Suppressor macrophage treated with lipopolysaccharide for 1 hour (primary cell): Measurements from ENCODE around the gene CCDC28B.
A peak's percentile ranks its signal among the peaks of the same experiment; 100 is the strongest.

Source experiments
- DNase-seq, 3 donors: peaks; one replicate each; pipeline ENCODE4 v3.0.0-alpha.2; 2020 to 2022

Gene CCDC28B

DNA sequence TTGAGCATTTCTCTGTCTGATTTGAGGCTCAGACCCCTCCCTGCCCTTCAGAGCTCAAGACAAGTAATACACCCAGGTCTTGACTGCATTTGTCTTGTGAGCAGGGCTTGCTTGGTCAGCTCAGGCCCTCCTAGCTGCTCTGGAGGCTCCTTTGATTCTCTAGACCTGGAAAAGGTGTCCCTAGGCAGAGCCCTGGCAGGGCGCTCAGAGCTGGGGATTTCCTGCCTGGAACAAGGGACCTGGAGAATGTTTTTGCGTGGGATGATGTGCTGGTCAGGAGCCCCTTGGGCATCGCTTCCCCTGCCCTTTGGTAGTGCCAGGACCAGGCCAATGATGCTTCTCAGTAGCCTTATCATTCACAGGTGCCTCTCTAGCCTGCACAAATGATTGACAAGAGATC is 4.9 kb upstream of the CCDC28B start:
- DNase-seq, result no peak

DNA sequence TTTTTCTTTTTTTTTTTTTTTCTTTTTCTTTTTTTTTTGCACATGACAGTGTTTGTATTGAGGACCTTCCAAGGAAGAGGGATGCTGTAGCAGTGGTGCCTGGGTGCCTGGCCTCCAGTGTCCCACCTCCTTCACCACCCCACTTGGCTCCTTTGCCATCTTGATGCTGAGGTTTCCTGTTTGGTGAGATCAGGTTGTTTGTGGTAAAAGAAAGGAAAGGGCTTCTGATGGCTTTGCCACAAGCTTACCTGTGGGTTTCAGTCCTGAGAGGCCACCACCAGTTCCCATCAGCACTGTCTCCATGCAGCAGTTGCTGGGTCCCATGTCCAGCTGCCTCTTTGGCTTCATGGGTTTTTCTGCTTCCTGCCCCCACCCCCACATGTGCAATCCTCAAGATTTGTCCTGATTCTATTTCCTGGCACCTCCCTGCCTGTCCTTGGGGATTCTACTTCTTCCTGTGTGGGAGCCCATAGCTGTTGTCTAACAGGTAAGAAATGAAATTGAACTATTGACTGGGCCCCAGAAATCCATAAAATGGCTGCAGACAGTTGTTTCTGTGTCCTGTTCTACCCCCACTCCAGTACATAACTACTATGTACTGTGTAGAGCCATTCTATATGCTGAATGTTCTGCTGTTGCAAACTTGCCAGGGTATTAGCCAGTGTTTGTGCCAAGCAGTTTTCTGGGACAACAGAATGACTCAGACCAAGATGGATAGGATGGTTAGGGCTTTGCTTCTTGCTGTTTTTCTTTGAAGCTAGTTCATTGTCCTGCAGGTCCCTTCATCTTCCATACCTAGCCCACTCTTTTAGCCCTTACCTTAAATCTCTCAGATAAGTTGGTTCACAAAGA is 4.2 kb upstream of the CCDC28B start:
- DNase-seq, result no peak

DNA sequence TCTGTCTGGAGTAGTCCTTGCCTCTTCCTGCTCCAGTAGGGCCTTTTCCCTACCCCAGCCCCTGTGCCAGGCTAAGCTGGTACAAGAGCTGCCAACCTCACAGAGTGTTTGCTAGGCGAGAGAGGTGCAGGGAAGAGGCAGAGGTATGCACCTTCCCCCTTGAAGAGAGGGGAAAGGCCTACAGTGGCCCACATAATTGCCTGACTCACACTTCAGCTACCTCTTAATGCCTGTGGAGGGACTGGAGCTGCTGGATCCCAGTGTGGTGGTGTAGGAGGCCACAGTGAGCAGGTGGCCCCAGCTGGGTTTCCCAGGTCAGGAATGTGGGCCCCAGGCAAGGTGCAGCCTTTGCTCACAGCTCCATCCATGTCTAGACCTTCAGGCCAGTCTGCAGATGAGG is 3.3 kb upstream of the CCDC28B start:
- no peak for DNase-seq

DNA sequence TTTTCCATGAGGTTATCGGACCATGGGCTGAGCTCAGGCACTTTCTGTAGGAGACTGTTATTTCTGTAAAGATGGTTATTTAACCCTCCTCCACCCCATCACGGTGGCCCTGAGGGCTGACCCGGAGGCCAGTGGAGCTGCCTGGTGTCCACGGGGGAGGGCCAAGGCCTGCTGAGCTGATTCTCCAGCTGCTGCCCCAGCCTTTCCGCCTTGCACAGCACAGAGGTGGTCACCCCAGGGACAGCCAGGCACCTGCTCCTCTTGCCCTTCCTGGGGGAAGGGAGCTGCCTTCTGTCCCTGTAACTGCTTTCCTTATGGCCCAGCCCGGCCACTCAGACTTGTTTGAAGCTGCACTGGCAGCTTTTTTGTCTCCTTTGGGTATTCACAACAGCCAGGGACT is 2.6 kb upstream of the CCDC28B start:
- DNase-seq, result no peak

DNA sequence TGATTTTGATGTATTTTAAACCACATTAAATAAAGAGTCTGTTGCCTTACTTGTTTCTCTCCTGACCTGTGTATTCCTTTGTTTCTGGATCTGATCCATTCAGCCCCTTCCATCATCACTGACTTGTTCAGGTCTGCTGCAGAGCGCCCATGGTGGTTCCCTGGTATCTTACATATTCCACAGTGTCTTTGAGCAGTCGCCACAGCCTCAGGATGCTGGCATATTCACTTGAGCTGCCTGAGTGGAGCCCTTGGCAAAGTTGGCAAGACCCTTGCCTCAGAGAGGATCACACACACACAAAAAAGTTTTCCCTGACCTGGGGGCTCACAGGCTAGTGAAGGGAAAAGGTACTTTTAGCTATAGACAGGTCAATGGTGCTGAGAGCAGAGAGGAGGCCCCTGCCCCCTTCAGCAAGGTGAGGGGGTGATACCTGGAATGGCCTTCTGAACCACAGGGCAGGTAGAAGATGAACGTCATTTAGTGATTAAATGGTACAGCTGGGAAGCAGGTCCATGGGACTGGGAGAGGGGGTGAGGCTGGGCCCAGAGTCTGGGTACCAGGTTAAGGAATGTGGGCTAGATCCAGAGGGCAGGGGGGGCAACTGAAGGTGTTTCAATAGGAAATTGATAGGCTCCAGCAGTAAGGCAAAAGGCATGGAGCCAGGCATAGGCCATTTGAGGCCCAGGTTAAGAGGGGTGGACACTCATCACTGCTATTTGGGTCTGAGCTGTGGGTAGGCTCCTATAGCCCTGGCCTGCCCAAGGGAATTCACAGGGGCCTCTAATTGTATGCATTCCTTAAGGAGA is 2.0 kb upstream of the CCDC28B start:
- no peak for DNase-seq

DNA sequence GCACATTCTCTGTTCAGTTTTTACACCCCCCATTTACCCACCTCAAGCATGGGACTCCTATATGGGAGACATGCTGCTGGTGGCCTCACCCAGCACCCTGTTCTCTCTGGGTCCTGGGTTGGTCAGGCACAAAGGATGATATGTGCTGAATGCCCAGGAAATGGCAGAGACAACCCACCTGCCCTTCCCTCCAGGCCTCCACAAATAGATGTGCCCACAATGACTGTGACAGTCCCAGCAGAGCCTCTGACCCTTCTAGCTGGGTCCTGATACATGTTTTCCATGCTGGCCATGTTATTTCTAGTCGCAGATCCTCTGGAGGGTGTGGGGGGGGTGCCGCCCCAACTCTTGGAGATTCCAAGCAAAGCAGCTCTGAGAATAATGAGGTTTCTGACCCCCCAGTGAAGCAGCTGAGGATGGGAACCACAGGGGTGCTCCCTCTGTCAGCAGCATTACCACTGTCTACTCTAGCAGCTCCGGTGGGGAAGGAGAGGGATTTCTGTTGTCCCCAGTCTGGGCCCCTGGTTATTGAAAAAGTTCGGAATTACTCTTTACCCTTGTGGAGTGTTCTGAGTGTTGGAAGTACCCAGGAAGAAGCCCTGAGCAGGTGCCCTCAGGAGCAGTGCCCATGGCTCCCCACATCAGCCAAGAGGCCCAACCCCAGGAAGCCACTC is 1.2 kb upstream of the CCDC28B start:
- no peak for DNase-seq

DNA sequence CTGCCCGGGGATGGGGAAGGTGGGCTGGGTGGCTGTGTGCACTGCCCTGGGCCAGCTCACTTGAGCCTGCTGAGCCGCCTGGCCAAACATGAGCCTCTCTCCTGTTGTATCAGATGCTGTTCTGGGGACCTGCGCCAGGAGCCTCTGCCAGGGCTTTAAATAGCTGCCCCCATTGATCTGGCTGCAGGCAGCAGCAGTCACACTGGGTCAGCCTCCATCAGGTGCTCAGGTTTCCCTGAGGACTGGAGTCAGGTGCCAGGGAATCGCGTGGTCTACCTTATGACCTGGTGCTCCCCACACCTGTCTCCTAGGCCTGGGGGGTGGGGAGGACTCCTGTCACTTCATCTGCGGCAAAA is 700 bp upstream of the CCDC28B start:
- DNase-seq, result no peak

DNA sequence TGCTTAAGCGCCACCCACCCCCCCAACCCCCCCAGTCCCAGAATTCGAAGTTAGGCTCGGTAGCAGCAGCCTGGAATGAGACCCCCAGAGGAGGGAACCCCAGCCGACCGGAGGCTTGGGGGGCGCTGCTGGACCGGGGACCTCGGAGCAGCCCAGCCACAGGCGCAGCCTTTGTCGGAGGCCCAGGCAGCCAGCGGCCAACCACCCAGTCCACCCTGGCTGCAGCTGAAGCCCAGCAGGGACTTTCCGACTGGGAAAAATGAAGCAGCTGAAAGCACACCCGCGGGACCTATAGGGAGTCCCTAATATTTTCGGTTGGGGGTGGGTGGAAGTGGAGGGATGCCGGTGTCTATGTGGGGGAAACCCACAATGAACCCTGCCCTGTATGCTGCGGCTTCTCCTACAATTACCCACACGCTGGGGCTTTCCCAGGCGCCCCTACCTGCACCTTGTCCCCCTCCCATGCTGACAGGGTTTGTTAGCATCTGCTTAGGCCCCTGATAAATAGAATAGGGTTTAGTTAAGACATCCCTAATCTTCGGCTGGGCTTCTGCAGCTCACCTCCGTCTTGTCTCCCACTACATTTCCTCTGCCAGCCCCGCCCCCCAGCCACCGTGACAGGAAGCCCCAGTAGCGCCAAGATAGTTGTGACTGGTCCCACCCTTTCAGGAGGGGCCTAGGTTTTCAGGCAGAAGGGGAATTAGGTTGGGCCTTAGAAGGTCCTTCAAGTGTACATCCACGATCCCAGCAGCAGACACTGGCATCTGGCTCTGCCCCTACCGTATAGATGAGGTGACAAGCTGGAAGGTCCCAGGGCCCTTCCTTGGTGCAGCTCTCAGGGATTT is 838 bp downstream of the CCDC28B start:
- peak; percentile 82 to 89 (median 86) for DNase-seq

DNA sequence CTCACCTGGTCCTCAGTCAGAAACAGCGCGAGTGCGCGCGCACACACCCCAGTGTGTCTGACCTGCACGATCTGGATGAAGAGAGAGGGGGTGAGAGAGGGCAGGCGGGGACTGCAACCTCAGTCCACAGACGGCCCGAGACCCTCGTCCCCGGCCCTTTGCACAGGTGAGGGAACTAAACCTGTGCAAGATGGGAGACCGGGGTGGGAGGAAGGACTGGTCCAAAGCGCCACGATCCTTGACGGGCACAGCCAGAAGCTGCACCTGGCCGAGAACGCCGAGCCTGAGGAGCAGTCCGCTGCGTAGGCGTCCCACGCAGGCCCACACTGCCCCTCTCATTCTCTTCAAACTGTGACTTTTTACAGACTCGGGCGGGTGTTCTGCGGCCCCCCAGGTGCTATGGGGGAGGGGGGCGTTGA is 4.6 kb downstream of the CCDC28B start:
- no peak for DNase-seq

DNA sequence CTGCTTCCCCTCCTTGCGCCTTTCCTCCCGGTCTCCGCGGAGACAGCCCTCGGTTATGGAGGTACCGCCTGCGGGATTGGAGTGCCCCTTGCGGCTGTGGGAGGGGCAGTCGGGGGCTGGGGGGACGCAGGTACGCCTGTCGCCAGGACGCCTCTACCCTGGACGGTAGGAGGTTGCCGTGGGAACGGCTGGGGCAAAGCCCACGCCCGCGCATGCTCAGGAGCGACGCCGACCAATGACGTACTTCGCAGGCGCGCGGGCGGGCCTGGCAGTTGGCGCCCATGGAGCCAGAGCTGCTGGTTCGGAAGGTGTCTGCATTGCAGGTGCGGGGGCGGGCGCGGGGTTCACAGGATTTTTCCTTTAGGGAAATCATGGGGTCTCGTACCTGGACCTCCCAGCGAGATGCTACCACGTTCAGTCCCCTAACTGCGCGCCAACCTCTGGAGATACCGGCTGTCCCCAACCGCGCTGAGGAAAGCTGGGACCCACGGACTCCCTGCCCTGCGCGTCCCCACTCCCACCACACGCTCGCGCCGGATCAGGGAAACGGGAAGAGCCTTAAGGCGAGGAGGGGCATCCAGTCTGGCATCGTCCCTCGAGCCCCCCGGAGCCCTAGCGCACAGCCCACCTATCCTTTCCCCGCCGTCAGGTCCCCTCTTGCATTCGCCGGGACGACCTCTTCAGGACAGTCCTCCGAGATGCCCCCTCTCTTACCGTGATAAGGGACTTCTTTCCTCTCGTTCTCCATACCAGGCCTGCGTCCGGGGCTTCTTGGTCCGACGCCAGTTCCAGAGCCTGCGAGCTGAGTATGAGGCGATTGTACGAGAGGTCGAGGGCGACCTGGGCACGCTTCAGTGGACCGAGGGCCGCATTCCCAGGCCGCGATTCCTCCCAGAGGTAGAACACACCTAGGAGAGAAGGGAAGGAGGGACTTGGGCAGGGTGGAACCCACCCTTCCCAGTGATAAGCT is 5.3 kb downstream of the CCDC28B start, which contains the start of gene IQCC:
TSS of gene IQCC (plus strand) at position 271 of the 970 bp plus-strand sequence. CDS start at position 282, 11 bp downstream.
- DNase-seq, result peak; percentile 82 to 93 (median 91)

DNA sequence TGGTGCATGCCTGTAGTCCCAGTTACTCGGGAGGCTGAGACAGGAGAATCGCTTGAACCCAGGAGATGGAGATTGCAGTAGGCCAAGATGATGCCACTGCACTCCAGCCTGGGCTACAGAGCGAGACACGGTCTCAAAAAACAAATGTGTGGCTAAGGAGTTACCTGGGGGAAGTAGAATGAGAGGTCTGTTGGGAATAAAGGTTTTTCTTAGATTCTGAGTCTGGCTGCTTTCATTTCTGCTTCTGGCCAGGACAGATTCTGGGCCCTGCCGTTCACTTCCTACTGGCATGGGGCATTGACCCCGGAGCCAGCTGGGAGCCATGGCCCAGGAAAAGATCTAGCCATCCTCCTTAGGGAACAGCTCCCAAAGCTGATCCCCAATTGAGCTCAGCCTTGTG is 8.1 kb downstream of the CCDC28B start:
- no peak for DNase-seq

DNA sequence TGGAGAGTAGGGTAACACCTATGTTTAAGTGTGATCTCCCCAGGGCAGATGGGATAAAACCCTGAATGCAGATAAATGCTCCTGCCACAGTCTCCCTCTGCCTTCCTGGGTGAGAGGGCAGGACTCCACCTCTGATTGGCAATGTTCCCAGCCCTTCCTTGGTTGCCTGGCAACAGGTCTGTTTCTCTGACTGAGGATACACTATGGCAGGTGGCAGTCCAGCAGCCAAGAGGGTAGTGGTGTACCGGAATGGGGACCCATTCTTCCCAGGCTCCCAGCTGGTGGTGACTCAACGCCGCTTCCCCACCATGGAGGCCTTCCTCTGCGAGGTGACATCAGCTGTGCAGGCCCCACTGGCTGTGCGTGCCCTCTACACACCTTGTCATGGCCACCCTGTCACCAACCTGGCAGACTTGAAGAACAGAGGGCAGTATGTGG is 8.5 kb downstream of the CCDC28B start, which contains the start of gene DCDC2B:
TSS of gene DCDC2B (plus strand) at position 199 of the 438 bp plus-strand sequence. CDS start at position 204, 5 bp downstream.
- no peak for DNase-seq

DNA sequence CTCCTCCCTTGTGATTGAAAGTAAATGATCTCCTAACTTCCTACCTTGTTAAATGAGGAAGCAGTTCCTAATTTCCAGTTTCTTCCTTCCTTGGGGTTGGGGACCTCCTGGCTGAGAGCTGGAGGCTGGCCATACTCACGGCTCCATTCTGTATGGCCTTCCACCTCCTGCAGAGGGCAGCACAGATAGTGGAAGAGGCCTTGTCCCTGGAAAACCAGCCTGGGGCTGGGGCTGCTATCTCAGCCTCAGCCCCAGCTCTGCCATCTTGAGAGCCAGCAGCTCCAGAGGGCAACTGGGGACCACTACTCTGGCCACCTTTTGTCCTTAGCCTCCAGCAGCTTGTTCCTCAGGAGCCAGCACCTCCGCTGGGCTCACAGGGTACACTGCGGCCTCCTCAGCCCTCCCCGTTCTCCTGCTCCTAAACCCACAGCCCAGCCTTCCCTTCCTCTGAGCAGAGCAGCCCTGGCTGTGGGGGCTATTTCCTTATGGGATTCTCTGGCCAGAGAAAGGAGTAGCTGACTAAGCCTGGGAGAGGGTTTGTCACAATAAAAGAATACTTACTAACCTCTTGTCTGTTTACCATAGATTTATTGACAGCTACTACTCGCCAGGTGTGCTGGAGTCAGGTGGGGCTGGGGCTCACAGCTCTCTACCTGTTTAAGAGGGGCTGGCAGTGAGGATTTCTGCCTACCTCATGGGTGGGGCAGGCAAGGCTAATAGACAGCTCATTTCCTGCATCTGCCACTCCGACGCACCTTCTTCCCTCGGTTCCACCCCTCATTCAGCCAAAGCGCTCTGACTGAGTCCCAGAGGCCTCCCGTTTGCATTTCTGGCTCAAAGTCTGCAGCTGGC is 15.5 kb downstream of the CCDC28B start:
- peak; percentile 76 to 80 (median 78) for DNase-seq

DNA sequence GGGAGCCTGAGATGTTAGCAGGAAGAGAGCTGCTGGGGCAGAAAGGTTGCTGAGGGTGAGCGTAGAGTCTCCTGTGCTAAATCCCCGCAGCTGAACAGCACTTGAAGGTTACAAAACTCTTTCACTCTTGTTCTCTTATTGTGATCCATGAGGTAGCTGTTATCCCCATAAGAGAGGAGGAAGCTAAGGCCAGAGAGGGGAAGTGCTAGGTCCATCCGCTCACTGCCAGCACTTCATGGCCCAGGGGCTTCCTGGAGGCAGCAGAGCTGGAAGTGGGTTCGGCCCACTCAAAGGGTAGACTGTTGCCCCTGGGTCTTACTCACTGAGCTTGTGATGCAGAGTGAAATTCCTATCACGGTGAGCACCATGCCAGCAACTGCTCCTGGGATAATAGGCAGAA is 16.2 kb downstream of the CCDC28B start:
- peak in 2 of 3 donors; percentile 24 to 33 for DNase-seq

DNA sequence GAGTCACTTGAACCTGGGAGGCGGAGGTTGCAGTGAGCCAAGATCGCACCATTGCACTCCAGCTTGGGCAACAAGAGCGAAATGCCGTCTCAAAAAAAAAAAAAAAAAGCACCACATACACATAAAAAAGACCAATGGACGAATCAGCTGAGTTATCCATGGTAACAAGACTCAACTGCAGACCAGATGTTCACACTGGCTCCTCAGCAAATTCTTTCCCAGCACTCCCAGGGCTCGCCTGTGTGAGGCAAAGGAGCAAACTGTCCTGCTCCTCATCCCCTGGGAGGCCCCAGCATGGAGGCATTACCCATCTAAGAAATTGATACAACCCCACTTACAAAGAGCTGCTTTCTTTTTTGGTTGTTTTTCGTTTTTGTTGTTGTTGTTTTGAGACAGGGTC is 18.6 kb downstream of the CCDC28B start:
- no peak for DNase-seq

DNA sequence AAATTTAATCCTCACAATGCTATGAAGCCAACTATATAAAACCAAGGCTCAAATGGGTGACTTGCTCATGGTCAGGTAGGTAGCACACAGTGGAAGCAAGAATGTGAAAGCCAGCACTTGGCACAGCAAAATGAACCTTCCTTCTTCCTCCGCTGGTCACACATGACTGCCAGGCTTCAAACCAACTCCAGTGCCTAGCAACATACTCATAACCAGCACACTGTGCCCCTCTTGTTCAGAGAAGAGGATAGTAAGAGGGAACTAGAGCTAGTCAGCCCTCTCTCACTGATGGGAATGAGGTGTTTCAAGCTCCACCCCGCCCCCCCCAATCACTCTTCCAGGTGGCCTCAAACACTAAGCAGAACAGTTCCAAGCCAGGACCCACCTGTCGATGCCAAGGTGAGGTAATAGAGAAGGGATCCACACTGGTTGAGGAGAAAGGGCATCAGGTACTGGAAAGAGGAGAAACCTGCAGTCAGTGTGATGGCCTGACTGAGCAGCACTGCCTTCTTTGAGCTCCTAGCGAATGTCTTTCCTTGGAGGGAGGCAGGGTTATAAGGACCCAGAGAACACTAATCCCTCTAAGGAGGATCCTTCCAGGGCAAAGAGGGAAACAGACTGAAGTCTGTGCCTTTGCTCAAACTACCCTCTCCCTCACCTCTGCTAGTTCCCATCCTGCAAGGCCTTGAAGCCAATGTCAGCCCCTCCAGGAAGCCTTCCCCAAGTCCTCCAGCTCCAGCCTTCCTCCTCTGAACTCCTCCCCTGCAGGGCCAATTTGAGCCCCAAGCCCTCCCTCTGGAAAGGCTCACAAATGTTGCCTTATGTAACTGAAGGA is 20.6 kb downstream of the CCDC28B start:
- no peak for DNase-seq

DNA sequence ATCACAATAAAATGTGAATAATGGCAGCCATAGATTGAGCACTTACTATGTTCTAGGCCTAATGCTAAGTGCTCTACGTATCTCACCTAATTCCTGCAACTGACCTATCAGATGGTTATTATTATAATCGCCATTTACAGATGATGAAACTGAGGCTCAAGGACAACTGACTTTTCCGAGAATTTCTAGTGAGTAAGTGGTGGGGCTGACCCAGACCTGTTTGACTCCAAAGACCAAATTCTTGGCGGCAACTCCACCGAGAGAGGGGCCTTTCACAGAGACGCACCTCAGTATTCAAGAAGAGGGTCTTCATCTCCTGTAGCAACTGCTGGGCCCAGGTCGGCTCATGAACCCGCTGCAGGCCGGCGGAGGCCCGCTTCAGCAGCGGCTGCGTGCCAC is 21.2 kb downstream of the CCDC28B start:
- no peak for DNase-seq

DNA sequence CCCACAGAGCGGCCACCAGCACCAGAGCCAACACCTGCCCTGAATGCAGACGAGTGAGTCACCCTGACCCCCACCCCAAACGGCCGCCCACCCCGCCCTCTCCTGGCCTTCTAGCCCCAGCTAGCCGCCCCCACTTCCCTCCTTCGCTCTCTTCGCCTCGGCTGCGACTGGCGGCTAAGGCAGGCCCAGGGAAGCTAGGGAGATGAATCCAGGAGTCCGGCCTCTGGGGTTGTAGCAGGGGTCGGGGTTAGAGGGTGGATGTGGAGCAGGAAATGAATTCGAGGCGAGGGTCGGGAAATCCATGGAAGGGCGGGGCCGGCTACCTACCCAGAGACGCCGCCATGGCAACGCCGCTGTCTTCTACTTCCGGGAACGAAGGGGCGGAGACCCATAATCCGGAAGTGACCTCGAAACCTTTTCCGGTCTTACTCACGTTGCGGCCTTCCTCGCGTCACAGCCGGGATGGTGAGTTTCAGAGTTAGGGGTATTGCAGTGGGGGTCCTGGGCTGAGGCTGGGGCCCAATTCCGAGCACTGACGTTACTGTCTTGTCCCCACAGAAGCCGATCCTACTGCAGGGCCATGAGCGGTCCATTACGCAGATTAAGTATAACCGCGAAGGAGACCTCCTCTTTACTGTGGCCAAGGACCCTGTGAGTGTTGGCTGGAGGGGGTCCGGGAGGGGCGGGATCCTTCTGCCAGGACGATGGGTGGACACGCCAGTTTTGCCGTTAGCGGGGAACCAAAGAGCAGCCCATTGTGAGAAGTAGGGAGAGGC is 21.8 kb downstream of the CCDC28B start, which contains the start of the genes EIF3I and TMEM234:
TSS of gene EIF3I (plus strand) at position 428 of the 776 bp plus-strand sequence. CDS start at position 463, 35 bp downstream.
TSS of gene TMEM234 (minus strand) at position 374 of the 776 bp plus-strand sequence. CDS start at position 343, 31 bp downstream.
- peak; percentile 95 to 97 (median 96) for DNase-seq
